Measurements from ENCODE around the gene NOD1.
"Not testable (repeated sequence)": the region's sequence is repeated elsewhere in the genome, so short reads cannot be mapped to it uniquely, and the experiment has no call there.

Gene NOD1, protein sequence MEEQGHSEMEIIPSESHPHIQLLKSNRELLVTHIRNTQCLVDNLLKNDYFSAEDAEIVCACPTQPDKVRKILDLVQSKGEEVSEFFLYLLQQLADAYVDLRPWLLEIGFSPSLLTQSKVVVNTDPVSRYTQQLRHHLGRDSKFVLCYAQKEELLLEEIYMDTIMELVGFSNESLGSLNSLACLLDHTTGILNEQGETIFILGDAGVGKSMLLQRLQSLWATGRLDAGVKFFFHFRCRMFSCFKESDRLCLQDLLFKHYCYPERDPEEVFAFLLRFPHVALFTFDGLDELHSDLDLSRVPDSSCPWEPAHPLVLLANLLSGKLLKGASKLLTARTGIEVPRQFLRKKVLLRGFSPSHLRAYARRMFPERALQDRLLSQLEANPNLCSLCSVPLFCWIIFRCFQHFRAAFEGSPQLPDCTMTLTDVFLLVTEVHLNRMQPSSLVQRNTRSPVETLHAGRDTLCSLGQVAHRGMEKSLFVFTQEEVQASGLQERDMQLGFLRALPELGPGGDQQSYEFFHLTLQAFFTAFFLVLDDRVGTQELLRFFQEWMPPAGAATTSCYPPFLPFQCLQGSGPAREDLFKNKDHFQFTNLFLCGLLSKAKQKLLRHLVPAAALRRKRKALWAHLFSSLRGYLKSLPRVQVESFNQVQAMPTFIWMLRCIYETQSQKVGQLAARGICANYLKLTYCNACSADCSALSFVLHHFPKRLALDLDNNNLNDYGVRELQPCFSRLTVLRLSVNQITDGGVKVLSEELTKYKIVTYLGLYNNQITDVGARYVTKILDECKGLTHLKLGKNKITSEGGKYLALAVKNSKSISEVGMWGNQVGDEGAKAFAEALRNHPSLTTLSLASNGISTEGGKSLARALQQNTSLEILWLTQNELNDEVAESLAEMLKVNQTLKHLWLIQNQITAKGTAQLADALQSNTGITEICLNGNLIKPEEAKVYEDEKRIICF

DNA sequence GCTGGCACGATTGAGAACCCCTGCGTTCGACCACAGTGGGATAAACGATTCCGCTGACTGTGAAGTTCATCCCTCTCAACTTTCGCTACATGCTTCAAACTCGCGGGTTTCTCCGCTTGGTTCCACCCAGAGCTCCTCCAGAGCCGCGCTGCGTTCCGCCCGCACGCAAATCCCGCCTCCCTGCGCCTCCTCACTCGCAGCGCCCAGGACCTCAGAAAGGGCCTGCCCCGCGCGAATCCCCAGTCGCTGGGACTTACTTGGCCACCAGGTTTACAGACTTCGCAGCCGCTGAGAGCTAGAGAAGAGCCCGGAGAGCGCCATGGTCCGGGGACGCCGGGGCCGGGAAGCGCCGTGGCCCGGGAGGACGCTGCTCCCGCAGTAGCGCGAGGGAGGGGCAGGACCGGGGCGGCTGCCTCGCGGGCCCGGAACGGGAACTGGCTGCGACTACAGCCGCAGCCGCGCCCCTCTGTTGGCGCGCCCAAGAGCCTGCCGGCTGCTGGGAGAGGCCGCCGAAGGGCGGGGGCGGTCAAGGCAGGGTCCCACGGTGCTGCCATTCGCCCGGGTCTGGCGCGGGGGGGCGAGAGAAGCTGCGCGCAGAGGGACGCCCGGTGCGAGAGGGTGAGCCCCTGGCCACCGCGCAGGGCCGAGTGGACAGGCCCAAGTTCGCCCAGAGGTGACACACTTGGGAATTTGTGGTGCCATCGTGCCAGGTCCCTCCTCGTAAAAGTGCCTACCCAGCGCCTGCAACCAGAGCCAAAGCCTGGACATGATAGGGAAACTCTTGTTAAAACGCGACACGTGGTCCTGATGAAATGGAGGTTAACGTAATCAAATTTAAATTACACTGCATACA, at the start of gene NOD1:
TSS of gene NOD1 (minus strand) at position 436 of the 853 bp plus-strand sequence. CDS start 21,863 bp downstream, outside the sequence.
- DNase-seq (ENCODE audit: low spot score), result peak; percentile 62

DNA sequence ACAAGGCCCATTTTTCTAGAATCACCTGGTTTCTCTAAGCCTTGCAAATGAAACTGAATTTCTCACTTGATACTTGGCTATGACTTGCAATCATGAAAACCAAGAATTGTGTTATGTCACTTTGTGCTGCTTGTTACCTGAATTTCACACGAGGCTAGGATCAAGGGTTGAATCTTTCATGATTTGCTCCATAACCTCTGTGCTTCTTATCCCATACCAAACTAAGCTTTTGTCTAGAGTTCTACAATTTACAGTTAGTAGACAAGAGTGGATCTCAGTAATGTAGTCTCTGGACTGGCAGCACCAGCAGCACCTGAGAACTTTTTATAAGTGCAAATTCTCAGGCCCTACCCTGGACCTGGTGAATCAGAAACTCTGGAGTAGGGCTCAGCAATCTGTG, 48.7 kb upstream of the NOD1 start:
- not testable (repeated sequence) for DNase-seq (ENCODE audit: low spot score)

DNA sequence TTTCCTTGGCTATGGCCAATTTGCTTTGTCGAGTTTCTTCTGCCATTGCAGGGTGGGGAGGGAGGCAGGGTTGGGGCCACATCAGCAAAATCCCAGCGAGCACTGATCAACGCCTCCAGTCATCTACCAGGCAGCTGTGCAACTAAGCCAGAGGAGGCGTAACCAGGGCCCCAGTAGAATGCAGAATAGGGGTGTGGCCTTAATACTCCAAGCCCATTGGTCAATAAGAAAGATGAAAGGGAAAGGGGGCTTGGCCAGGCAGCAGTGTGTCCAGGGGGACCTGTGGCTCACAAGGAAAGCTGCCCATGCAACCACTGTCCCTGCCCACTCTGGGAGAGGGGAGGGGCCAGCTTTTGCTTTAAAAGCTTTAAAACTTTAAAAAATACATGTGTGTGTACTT, 47.6 kb upstream of the NOD1 start:
- DNase-seq (ENCODE audit: low spot score), result no peak

DNA sequence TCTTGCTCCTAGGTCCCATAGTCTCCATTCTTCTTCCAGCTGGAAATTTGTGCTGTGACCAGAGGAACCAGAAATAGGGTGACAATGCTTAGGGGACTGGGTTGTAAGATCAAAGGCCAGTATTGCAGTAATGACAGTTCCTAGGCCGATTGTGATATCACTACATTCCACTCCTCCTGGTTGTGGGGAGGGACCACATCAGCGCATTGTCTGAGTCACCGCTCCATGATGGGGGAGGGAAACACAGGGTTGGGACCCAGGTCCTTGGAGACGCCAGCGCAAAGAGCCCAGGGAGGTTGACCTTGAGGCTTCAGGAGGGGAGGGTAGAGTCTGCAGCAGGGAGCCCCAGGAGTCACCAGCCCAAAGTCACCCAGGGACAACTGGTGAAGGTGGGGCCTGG, 46.8 kb upstream of the NOD1 start:
- no peak for DNase-seq (ENCODE audit: low spot score)

DNA sequence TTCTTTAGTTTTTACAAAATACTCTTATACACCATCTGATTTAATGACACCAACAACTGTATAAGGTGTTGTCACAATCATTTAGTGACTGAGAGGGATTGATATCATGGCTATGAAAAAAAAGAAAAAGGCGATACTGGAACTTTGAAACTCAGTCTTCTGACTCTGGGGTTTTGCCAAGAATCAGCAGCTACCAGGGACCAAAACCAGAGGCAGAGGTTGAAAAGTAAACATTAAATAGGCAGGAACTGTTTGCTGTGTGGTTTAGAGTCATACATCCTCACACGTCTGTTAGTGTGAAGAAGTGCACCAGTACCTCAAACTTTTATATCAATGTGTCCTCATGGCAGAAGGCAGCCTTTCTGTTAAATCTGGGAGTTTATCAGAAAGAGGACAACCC, 46.0 kb upstream of the NOD1 start:
- no peak for DNase-seq (ENCODE audit: low spot score)

DNA sequence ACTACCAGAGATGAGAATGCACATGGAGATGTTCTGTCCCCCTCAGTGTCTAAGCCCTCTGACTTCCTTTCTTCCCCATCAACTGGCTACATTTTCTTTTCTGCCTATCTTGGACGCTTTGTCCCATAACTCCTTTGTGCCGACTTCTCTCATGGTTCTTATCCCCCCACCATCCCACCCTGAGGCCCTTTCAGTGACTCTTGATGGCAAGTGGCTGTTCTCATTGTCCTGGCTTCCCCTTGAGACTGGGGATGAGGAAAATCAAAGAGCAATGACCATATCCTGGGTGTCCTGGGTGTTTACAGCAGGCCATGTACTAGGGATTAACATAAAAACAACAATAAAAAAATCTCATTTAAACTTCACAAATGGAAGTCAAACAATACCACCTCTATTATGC, 44.9 kb upstream of the NOD1 start:
- DNase-seq (ENCODE audit: low spot score), result no peak

DNA sequence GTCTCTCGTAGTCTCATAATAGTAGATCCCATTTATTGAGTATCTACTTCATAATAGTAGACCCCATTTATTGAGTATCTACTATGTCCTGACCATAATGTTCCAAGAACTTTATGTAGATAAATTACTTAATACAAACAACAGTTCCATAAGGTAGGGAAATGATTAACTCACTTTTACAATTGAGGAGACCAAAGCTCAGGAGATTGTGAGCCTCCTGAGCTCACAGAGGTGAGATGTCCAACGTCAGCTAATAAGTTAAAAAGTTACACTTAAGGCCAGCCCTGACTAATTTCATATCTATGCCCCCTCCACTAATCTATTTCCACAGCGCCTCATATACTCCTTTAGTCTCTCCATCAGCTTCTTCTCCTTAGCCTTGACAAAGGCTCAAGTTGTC, 43.6 kb upstream of the NOD1 start:
- DNase-seq (ENCODE audit: low spot score), result no peak

DNA sequence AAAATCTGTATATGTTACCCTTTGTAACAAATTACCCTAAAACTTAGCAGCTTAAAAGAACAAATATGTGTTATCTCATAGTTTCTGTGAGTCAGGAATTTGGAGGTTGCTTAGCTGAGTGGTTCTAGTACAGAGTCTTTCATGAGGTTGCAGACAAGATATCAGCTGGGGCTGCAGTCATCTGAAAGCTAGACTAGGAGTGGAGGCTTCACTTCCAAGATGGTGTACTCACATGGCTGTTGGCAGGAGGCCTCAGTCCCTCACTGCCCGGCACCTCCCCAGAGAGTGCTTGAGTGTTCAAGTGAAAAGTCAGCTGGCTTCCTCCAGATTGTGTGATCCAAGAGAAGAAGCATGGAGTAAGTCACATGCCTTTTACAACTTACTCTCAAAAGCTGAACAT, 42.9 kb upstream of the NOD1 start:
- DNase-seq (ENCODE audit: low spot score), result no peak

DNA sequence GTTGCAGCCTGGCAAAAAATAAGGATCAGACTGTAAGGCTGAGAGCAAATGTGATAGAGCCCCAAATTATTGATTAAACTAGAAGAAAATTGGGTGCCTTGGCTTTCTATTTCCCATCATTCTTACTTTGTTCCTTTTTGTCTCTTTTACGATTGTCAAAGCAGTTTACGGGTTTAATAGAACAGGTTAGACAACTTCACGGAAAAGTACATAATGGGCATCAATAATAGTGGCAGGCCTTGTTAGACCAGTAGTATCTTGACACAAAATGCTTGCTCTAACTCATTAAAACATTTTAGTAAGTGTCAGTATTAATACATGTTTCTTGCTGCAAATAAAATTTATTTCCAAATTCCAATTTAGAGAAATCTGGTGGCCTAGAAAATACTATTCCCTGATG, 40.5 kb upstream of the NOD1 start:
- DNase-seq (ENCODE audit: low spot score), result no peak

DNA sequence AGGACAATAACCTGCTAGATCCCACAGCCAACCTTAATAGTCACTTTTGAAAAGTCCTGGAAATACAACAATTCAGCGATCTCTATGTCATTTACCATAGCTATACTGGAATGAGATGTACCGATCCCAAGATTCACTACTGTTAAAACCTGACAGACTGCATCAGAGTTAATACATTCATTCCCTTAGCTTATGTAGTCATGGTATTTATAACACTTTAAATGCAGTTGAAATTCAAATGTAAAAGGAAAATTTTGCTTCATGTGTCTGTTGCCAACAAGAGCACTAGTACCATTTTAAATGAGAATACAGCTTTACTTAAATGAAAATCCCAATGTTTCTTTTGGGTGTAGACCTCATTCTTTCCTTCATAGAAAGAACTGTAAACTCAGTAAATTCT, 37.2 kb upstream of the NOD1 start:
- no peak for DNase-seq (ENCODE audit: low spot score)

DNA sequence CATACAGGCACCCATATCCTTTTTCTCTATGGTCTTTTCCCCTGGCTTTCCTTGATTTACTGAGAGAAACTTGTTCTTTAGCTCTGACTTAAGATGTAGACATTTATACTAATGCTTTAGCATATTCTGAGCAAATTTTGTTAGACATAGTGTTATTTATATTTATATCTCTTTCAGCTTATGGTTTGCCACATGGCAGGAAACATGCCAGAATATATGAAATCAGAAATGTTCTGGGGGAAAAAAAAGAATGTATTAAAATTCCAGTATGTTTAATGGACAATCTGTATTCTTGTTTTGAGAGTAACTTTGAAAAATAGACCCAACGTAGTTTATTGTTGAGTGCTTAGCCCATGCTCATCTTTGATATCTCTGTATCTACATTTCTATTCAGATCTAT, 36.2 kb upstream of the NOD1 start:
- no peak for DNase-seq (ENCODE audit: low spot score)

DNA sequence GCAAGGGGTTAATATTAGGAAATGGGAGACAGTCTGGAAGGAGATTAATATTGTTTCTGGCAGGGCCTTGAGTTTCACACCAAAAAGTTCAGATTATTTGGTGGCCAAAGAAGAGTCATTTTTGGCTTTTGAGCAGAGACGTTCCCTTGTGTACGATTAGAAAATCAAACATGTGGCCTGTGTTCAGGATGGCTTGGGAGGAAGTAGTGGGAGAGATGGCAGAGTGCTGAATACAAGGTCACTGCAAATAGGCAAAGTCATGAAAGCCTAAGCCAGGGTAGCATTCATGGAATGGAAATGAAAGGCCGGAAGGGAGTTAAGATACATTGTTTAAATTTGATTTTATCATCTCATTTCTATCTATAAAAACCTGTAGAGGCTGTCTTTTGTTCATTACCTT, 35.6 kb upstream of the NOD1 start:
- no peak for DNase-seq (ENCODE audit: low spot score)

DNA sequence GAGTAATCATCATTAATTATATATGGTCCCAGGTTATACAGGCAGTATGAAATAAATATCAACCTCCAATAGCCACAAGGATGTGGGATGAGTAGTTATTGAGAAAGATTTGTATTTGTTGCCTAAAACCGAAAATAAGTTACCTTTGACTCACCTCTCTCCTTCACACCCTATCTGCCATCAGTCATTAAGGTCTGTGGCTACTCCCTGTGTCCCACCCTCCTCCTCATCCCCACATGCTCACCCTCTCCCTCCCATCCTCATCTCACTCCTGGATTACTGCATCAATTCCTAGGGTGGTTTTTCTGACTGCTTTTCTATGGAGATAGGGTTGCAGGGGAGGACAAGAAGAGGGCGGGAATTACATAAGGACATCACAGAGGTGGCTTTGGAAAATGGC, 35.2 kb upstream of the NOD1 start:
- DNase-seq (ENCODE audit: low spot score), result no peak

DNA sequence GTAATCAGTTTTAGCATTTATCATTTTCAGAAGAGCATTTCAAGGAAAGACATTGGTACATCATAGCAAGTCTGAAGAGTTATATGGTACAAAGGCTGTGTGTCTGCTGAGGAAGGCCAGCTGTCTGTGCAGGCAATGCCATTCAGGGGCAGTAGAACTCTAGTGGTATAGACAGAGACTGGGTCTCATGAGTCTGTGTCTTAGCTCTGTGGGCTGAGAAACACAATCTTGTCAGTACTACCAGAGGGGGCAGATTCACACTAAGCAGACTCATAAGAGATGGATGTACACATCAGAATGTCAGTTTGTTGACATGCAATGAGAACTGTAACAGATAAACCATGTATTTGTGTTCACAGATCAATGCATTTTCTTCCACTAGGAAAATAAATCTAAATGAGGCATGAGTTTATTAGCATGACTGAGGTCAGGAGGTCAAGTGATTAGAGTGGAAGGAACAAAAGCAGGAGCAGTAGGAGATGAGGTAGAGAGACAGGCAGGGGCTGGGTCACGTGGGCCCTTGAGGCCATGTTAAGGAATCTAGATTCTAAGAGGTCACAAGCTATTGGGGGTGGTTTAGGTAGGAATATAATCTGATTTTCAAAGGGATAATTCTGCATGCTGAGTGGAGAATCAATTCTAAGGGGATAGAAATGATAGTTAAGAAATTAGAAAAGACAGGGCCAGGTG, 33.5 kb upstream of the NOD1 start:
- no peak for DNase-seq (ENCODE audit: low spot score)

DNA sequence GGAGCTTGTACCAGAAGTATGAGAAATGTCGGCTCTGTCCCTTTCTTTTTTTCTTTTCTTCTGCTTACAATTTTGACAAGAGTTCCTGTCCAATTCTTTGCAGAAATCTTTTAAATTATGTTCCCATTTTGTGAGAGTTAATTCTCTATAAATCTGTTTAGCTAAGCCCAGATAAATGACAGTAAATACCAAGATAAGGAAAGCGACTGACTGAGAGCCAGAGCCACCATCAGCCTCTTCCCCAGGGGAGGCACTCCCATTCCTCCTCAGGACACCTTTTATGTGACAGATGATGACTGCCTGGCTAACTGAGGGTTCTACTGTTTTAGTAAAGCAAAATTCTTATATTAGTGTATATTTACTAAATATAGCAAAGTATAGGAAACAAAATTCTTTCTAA, 32.9 kb upstream of the NOD1 start:
- no peak for DNase-seq (ENCODE audit: low spot score)

DNA sequence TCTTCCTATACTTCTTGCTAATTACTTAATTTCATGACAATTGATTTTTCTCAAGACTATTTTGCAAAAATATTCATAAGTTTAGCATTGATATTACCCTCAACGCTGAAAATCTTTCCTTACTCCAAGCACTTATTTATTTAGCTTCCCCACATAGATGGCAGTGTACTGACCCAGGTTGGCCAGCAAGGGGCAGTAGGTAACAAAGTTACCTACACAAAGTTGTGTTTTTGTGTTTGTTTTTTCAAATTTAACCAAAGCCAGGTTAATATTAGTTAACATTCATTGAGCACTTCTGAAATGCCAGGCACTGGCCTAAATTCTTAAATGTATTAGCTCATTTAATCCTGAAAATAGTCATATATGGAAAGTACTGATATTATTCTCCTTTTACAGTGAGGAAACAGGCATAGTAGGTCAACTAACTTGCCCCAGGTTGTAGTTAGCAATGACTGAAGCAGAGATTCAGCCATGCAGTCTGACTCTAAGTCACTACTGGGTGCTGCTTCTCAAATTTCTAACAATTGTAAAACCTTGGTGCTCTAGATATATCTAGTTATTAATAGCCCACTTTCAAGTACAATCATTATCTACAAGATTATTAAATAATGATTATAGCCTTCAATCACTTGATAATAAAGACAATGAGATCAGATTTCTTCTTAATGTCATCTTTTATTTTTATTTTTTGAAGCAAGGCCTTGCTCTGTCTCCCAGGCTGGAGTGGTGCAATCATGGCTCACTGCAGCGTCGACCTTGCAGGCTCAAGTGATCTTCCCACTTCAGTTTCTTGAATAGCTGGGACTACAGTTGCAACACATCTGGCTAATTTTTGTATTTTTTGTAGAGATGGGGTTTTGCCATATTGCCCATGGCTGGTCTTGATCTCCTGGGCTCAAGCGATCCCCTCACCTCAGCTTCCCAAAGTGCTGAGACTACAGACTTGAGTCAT, 31.8 kb upstream of the NOD1 start:
- no peak for DNase-seq (ENCODE audit: low spot score)

DNA sequence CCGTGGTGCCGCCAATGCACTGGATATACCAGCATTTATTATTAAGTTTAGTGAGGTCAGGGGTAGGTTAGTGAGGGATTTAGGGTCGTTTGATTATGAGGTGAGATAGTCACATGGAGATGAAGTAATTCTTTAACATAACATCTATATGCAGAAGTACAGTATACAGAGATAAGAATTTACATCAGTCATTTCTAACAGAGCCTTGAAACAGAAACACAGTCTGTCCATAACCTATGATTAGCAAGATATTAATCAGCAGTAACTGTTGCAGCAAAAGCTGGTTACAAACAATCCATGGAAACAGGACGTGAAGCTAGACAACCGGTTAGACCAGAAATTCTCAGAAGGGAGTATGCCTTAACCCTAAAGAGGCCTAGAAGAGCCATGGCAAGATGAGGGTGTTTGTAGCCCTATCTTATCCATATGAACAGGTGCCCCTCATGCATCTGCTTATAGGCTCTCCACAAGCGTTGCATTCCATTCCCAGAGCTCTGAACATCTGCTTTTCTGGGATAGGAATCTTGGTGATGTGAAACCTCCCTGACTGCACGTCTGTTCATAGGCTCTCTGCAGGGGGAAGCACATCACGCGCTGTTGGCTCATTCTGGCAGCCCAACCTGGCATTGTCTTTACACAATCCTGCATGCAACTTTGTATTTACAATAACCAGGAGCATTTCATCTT, 30.7 kb upstream of the NOD1 start:
- DNase-seq (ENCODE audit: low spot score), result not testable (repeated sequence)

DNA sequence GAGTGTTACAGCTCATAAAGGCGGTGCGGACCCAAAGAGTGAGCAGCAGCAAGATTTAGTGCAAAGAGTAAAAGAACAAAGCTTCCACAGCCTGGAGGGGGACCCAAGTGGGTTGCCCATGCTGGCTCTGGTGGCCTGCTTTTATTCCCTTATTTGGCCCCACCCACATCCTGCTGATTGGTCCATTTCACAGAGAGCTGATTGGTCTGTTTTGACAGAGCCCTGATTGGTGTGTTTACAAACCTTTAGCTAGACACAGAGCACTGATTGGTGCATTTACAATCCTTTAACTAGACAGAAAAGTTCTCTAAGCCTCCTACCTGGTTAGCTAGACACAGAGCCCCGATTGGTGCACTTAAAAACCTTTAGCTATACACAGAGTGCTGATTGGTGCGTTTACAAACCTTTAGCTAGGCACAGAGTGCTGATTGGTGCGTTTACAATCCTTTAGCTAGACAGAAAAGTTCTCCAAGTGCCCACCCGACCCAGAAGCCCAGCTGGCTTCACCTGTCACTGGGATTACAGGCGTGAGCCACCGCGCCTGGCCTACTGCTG, 28.8 kb upstream of the NOD1 start:
- not testable (repeated sequence) for DNase-seq (ENCODE audit: low spot score)

DNA sequence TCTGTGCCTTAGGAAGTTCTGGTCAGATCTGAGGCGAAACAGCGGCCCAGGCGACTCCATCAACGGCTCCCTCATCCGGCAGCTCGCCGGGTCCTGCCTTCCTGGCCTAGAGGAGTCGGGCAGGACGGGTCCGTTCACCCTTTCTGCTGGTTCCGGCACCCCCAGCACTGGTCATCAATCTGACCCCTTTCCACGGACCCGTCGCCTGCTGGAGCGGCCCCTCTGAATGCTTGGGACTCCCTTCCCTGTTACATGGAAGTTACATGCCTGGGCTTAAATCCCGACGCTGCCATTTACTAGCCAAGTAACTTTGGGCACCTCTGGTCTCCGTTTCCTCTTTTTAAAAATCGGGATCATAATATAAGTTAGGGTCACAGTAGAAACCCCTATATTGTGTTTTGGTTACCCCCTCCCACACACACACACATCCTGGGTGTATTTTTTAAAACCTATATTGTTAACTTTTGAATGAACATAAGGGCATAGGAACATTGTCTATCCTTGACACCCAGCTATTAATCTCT, 26.7 kb upstream of the NOD1 start:
- DNase-seq (ENCODE audit: low spot score), result no peak

Measured in COLO829 (cell line).